Measurements from ENCODE around the gene VHLL. TPM values are rescaled to one million over a fixed set of nuclear protein-coding genes. Genes with fewer than 3 reads are reported as not detected.

Gene VHLL
- total RNA-seq, 1 experiment from 2014 or later, result 0.49 TPM

GRCh38 chr1:156270314-156270713 is 28.8 kb downstream of the VHLL start:
- POLR2A ChIA-PET, result interaction anchor here (0.6 to 5.8 kb wide), 2 partner anchors 12 to 164 kb away, joined by 3 to 35 read pairs; partner anchors contain the start of genes SMG5 and TMEM79
- Mint-ChIP-seq H3K36me3 (ENCODE audit: insufficient read depth, unreplicated experiment) (peaks cover 98% of the 10 kb centered on the region), H3K27me3 (ENCODE audit: insufficient read depth, unreplicated experiment) (no peaks in the 10 kb centered on the region), H3K9me3 (ENCODE audit: unreplicated experiment) (no peaks in the 10 kb centered on the region), H3K4me1 (ENCODE audit: insufficient read depth, unreplicated experiment) (peaks cover 8% of the 10 kb centered on the region), H3K4me3 (ENCODE audit: unreplicated experiment) (no peak overlapping the region), H3K27ac (ENCODE audit: low read depth, unreplicated experiment) (no peak overlapping the region)
- TF ChIP-seq, protein P1, sequence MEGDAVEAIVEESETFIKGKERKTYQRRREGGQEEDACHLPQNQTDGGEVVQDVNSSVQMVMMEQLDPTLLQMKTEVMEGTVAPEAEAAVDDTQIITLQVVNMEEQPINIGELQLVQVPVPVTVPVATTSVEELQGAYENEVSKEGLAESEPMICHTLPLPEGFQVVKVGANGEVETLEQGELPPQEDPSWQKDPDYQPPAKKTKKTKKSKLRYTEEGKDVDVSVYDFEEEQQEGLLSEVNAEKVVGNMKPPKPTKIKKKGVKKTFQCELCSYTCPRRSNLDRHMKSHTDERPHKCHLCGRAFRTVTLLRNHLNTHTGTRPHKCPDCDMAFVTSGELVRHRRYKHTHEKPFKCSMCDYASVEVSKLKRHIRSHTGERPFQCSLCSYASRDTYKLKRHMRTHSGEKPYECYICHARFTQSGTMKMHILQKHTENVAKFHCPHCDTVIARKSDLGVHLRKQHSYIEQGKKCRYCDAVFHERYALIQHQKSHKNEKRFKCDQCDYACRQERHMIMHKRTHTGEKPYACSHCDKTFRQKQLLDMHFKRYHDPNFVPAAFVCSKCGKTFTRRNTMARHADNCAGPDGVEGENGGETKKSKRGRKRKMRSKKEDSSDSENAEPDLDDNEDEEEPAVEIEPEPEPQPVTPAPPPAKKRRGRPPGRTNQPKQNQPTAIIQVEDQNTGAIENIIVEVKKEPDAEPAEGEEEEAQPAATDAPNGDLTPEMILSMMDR (IDR thresholded peaks at IDR 0.05; ENCODE audit: unreplicated experiment), result no peak
- intact Hi-C loops (cut with micrococcal nuclease), result no loop called here
- no peak for DNase-seq (ENCODE audit: unreplicated experiment)
- BruUV-seq (replicated peaks), result no TSS peak
- CTCF ChIA-PET, result interaction anchor here (1.1 kb wide), 1 partner anchor 13 kb away, joined by 5 read pairs; no protein-coding TSS in a partner anchor

- no peaks in the 10 kb centered on the region for H3K27me3 Mint-ChIP-seq (ENCODE audit: insufficient read depth, unreplicated experiment)
- no peak overlapping the region for H3K27ac Mint-ChIP-seq (ENCODE audit: low read depth, unreplicated experiment)
- intact Hi-C loops (cut with micrococcal nuclease), result no loop called here
- CTCF ChIA-PET, result no interaction called here
- H3K36me3 Mint-ChIP-seq (ENCODE audit: insufficient read depth, unreplicated experiment), result peaks cover 98% of the 10 kb centered on the region
- no TSS peak for BruUV-seq (replicated peaks)
- TF ChIP-seq, protein P1 (IDR thresholded peaks at IDR 0.05; ENCODE audit: unreplicated experiment), result no peak
- POLR2A ChIA-PET, result interaction anchor here (1.1 to 5.8 kb wide), 3 partner anchors 14 to 167 kb away, joined by 3 to 35 read pairs (median 4); partner anchors contain the start of genes BGLAP, SMG5 and TMEM79
- H3K9me3 Mint-ChIP-seq (ENCODE audit: unreplicated experiment), result no peaks in the 10 kb centered on the region
- peaks cover 23% of the 10 kb centered on the region for H3K4me1 Mint-ChIP-seq (ENCODE audit: insufficient read depth, unreplicated experiment)
- no peak overlapping the region for H3K4me3 Mint-ChIP-seq (ENCODE audit: unreplicated experiment)
- no peak for DNase-seq (ENCODE audit: unreplicated experiment)
Measured at GRCh38 chr1:156268336-156268735, 30.8 kb downstream of the VHLL start.

DNA sequence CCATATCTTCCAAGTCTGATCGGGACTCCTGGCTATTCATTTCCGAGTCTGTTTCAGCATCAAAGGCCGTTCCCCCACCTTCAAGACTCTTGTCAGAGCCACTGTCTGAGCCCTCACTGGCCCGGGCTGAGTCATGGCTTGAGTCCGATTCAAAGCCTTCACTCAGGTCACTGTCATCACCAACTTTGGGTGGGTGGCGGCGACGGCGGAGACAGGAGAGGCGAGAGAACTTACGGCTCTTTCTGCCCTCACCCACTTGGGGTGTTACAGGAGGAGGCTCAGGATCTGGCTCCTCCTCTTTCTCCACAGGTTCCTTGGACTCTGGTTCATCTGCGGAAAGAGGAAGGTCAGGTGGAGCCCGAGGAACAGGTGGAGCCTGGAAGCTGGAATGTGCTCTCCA is 33.1 kb downstream of the VHLL start:
- intact Hi-C loops (cut with micrococcal nuclease), result no loop called here
- no peak overlapping the region for H3K27ac Mint-ChIP-seq (ENCODE audit: low read depth, unreplicated experiment)
- no peak overlapping the region for H3K4me3 Mint-ChIP-seq (ENCODE audit: unreplicated experiment)
- TSS peak; percentile 57 for BruUV-seq (replicated peaks)
- POLR2A ChIA-PET, result no interaction called here
- H3K9me3 Mint-ChIP-seq (ENCODE audit: unreplicated experiment), result no peaks in the 10 kb centered on the region
- TF ChIP-seq, protein P1 (IDR thresholded peaks at IDR 0.05; ENCODE audit: unreplicated experiment), result no peak
- no peaks in the 10 kb centered on the region for H3K27me3 Mint-ChIP-seq (ENCODE audit: insufficient read depth, unreplicated experiment)
- CTCF ChIA-PET, result interaction anchor here (0.6 kb wide), 1 partner anchor 179 kb away, joined by 3 read pairs; no protein-coding TSS in a partner anchor
- DNase-seq (ENCODE audit: unreplicated experiment), result no peak
- H3K4me1 Mint-ChIP-seq (ENCODE audit: insufficient read depth, unreplicated experiment), result peaks cover 35% of the 10 kb centered on the region
- H3K36me3 Mint-ChIP-seq (ENCODE audit: insufficient read depth, unreplicated experiment), result peaks cover 99% of the 10 kb centered on the region

- no peak for DNase-seq (ENCODE audit: unreplicated experiment)
- no TSS peak for BruUV-seq (replicated peaks)
- Mint-ChIP-seq H3K9me3 (ENCODE audit: unreplicated experiment) (no peaks in the 10 kb centered on the region), H3K27ac (ENCODE audit: low read depth, unreplicated experiment) (peak overlapping the region; percentile 92), H3K27me3 (ENCODE audit: insufficient read depth, unreplicated experiment) (no peaks in the 10 kb centered on the region), H3K36me3 (ENCODE audit: insufficient read depth, unreplicated experiment) (peaks cover 100% of the 10 kb centered on the region), H3K4me1 (ENCODE audit: insufficient read depth, unreplicated experiment) (peaks cover 35% of the 10 kb centered on the region), H3K4me3 (ENCODE audit: unreplicated experiment) (peak overlapping the region; percentile 13)
- ChIA-PET CTCF (interaction anchor here (0.6 to 1.6 kb wide), 7 partner anchors 10 to 263 kb away, joined by 3 to 6 read pairs (median 3); partner anchors contain the start of gene GLMP), POLR2A (interaction anchor here (0.7 to 3.0 kb wide), 14 partner anchors 10 to 285 kb away, joined by 3 to 45 read pairs (median 4); partner anchors contain the start of genes ARHGEF2, BGLAP, LMNA and PAQR6)
- intact Hi-C loops (cut with micrococcal nuclease), result loop anchor here (1.0 to 2.0 kb wide), 2 partner anchors 18 to 58 kb away; no protein-coding TSS in a partner anchor
- TF ChIP-seq, protein P1 (IDR thresholded peaks at IDR 0.05; ENCODE audit: unreplicated experiment), result no peak
Measured at GRCh38 chr1:156263288-156263655, 35.8 kb downstream of the VHLL start.
